Stomach (tissue), 9 donors: ENCODE measurements around the gene TRIM29. TPM values are rescaled to one million over a fixed set of nuclear protein-coding genes. Genes with fewer than 3 reads are reported as not detected.
A peak's percentile ranks its signal among the peaks of the same experiment; 100 is the strongest.

Experiments
- DNase-seq, 2 donors: peaks; one replicate each; pipeline versions ENCODE4 v3.0.0 to v3.0.0-alpha.2; 2013 to 2019
- H3K27ac ChIP-seq, 5 donors: fragments of 200-600 bp in 4 of 5; sonication (generic) in 4 of 5; one replicate each; pipeline ENCODE4 v1.5.1; 2013 to 2019; ENCODE audit warnings: mild to moderate bottlenecking in 1 of 5, moderate library complexity in 1 of 5
- H3K27me3 ChIP-seq, 3 donors: fragments of 200-600 bp; sonication (generic); one replicate each; pipeline ENCODE4 v1.5.1; 2017 to 2019; ENCODE audit warnings: mixed run types in 1 of 3
- H3K36me3 ChIP-seq, 4 donors: fragments of 200-600 bp; sonication (generic); 1 replicate in 3 of 4; 2 replicates in 1 of 4; pipeline ENCODE4 v1.5.1; 2016 to 2019
- H3K4me1 ChIP-seq, 4 donors: fragments of 200-600 bp; sonication (generic); one replicate each; pipeline ENCODE4 v1.5.1; 2016 to 2019
- H3K4me3 ChIP-seq, 4 donors: fragments of 200-600 bp; sonication (generic) in 3 of 4; one replicate each; pipeline ENCODE4 v1.5.1; 2016 to 2019; ENCODE audit warnings: mild to moderate bottlenecking in 1 of 4
- H3K9me3 ChIP-seq, 4 donors: fragments of 200-600 bp; sonication (generic); one replicate each; pipeline ENCODE4 v1.5.1; 2016 to 2019
- CTCF ChIP-seq, 7 experiments: fragments of 450-650 bp in 4 of 7; fragments of 200-600 bp in 3 of 7; sonication (generic) in 3 of 7; IDR thresholded peaks; one replicate each; pipeline ENCODE4 v1.5.1; 2016 to 2019; ENCODE audit warnings: antibody characterized with exemption in 7 of 7, control low read depth in 2 of 7, mild to moderate bottlenecking in 1 of 7
- EP300 ChIP-seq: sonication (generic); formaldehyde crosslinking; IDR thresholded peaks from one replicate; pipeline ENCODE4 v1.6.1; 2017; ENCODE audit warnings: antibody characterized with exemption
- POLR2A ChIP-seq, 4 donors: fragments of 450-650 bp; IDR thresholded peaks; one replicate each; pipeline ENCODE4 v1.6.1; 2016; ENCODE audit warnings: antibody characterized with exemption in 4 of 4, control low read depth in 2 of 4, mild to moderate bottlenecking in 1 of 4, moderate library complexity in 1 of 4
- POLR2AphosphoS5 ChIP-seq, 3 donors: sonication (generic); formaldehyde crosslinking; IDR thresholded peaks; one replicate each; pipeline ENCODE4 v1.6.1; 2016; ENCODE audit warnings: antibody characterized with exemption in 3 of 3
- WGBS, 5 donors: extraction: QIAGEN DNeasy Blood & Tissue Kit in 3 of 5; methylation state at CpG; one replicate each; pipeline versions ENCODE4 v1.1.5 to v1.1.7; 2013 to 2018; 5-methylcytosine and 5-hydroxymethylcytosine counted together
- intact Hi-C: fragments of 100-400 bp; cut with DNase I; formaldehyde crosslinking; loops from one replicate; pipeline ENCODE4 v1.15.1; 2023; ENCODE audit warnings: low total_unique reads
- polyA plus RNA-seq, 3 donors: library from polyadenylated mRNA; stranded (reverse); fragments of 200-250 nt; gene quantifications; one replicate each; pipeline ENCODE4 v1.2.3, GENCODE V29; 2013
- total RNA-seq, 5 donors: library from RNA; depleted of rRNA; stranded (reverse); fragments of >200 nt; gene quantifications; one replicate each; pipeline versions ENCODE4 v1.1.0 to v1.2.3, GENCODE V29; 2014 to 2016
- donor health status: healthy with polysubstance abuse.
- donor health status: Bipolar disorder and iron deficiency.
- donor health status: healthy.

Gene TRIM29
- total and polyA plus RNA-seq, 8 donors = 1.4 to 287 (median 2.2) TPM; not detected in 2

GRCh38 chr11:120135838-120136237, 2.1 kb downstream of the TRIM29 start:
- intact Hi-C loops = no loop called here
- WGBS, 5 donors = 75 to 96% (median 84%) methylated on average over 2 of the region's 2 CpGs
- peak in 1 of 2 donors; percentile 4 for DNase-seq
- Histone ChIP-seq H3K27me3 (peaks cover 0 to 34% (median 0%) of the 10 kb centered on the region in 3 donors), H3K9me3 (no peaks in the 10 kb centered on the region), H3K36me3 (no peaks in the 10 kb centered on the region), H3K4me3 (no peak overlapping the region), H3K27ac (no peak overlapping the region), H3K4me1 (peaks cover 0 to 6% (median 0%) of the 10 kb centered on the region in 4 donors)
- no peak for TF ChIP-seq POLR2AphosphoS5 (IDR thresholded peaks at IDR 0.05)
- no peak for TF ChIP-seq EP300
- no peak for TF ChIP-seq CTCF (IDR thresholded peaks at IDR 0.05)
- TF ChIP-seq POLR2A (IDR thresholded peaks at IDR 0.05) = no peak

GRCh38 chr11:120134931-120135228, 3.0 kb downstream of the TRIM29 start:
- peak in 1 of 2 donors; percentile 19 for DNase-seq
- WGBS, 5 donors = 90 to 96% (median 94%) methylated on average over 5 of the region's 5 CpGs
- H3K9me3 ChIP-seq = no peaks in the 10 kb centered on the region
- no peaks in the 10 kb centered on the region for H3K36me3 ChIP-seq
- intact Hi-C loops = no loop called here
- H3K27ac ChIP-seq = no peak overlapping the region
- peaks cover 0 to 6% (median 0%) of the 10 kb centered on the region in 4 donors for H3K4me1 ChIP-seq
- H3K4me3 ChIP-seq = no peak overlapping the region
- TF ChIP-seq POLR2A (IDR thresholded peaks at IDR 0.05) (no peak), CTCF (IDR thresholded peaks at IDR 0.05) (no peak), POLR2AphosphoS5 (IDR thresholded peaks at IDR 0.05) (no peak), EP300 (no peak)
- H3K27me3 ChIP-seq = peaks cover 0 to 28% (median 0%) of the 10 kb centered on the region in 3 donors

- H3K9me3 ChIP-seq = no peaks in the 10 kb centered on the region
- no peak overlapping the region for H3K4me3 ChIP-seq
- DNase-seq = peak in 1 of 2 donors; percentile 9
- no peaks in the 10 kb centered on the region for H3K36me3 ChIP-seq
- peaks cover 0 to 27% (median 0%) of the 10 kb centered on the region in 3 donors for H3K27me3 ChIP-seq
- TF ChIP-seq POLR2A (IDR thresholded peaks at IDR 0.05) = no peak
- no peak for TF ChIP-seq EP300
- TF ChIP-seq POLR2AphosphoS5 (IDR thresholded peaks at IDR 0.05) = no peak
- TF ChIP-seq CTCF (IDR thresholded peaks at IDR 0.05) = no peak
- WGBS, 5 donors = 84 to 93% (median 90%) methylated on average over 12 to 14 of the region's 14 CpGs
- intact Hi-C loops = no loop called here
- peaks cover 0 to 6% (median 0%) of the 10 kb centered on the region in 4 donors for H3K4me1 ChIP-seq
- no peak overlapping the region for H3K27ac ChIP-seq
Observed at GRCh38 chr11:120134106-120134930, 3.6 kb downstream of the TRIM29 start.

- Histone ChIP-seq H3K27me3 (peaks cover 0 to 20% (median 0%) of the 10 kb centered on the region in 3 donors), H3K36me3 (no peaks in the 10 kb centered on the region), H3K4me1 (peaks cover 0 to 6% (median 0%) of the 10 kb centered on the region in 4 donors), H3K4me3 (no peak overlapping the region), H3K27ac (no peak overlapping the region), H3K9me3 (no peaks in the 10 kb centered on the region)
- intact Hi-C loops = no loop called here
- WGBS, 5 donors = 81 to 93% (median 88%) methylated on average over 11 of the region's 11 CpGs
- TF ChIP-seq POLR2A (IDR thresholded peaks at IDR 0.05) (no peak), CTCF (IDR thresholded peaks at IDR 0.05) (no peak), POLR2AphosphoS5 (IDR thresholded peaks at IDR 0.05) (no peak), EP300 (no peak)
- DNase-seq = peak in 1 of 2 donors; percentile 17
Observed at GRCh38 chr11:120133216-120134105, 4.5 kb downstream of the TRIM29 start.
